Stimulated activated CD4-positive, alpha-beta T cell treated with anti-CD3 and anti-CD28 coated beads, Interleukin-15, amount 100 ng/mL, for 48 hours (primary cell): ENCODE data around the gene ZGPAT.

Experiments used
- DNase-seq, 2 donors: peaks; one replicate each; pipeline ENCODE4 v3.0.0-alpha.2; 2020; ENCODE audit warnings: low read depth in 2 of 2

Gene ZGPAT

DNA sequence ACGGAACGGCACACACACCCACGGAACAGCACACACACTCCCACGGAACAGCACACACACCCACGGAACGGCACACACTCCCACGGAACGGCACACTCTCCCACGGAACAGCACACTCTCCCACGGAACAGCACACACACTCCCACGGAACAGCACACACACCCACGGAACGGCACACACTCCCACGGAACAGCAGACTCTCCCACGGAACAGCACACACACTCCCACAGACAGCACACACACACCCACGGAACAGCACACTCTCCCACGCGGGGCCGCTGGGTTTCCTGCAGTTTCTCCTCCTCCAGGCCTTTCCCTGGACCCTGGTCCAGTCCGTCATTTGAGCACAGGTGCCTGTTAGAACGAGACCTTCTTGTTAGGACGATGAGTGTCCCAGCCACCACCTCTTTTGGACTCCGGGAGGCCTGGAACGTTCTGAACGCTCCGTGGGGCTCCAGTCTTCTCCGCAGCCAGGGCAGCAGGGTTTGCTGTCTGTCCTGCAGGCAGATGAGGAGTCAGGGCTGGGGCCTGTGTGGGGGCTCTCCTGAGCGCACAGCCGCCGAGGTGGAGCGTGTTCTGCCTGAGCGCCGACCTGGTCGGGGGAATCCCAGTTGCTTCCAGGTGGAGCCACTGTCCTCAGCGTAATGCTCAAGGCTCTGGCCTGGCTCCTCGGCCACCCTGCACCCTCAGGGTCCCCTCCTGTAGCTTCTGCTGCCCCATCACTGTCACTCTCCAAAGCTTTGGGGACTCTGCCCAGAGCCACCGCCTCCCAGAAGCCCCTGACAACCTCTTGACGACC lies 29.0 kb upstream of the ZGPAT start:
- no peak for DNase-seq

GRCh38 chr20:63679799-63680305 lies 28.0 kb upstream of the ZGPAT start:
- DNase-seq = no peak

- DNase-seq = no peak
Measured at GRCh38 chr20:63680427-63680826, 27.4 kb upstream of the ZGPAT start.

DNA sequence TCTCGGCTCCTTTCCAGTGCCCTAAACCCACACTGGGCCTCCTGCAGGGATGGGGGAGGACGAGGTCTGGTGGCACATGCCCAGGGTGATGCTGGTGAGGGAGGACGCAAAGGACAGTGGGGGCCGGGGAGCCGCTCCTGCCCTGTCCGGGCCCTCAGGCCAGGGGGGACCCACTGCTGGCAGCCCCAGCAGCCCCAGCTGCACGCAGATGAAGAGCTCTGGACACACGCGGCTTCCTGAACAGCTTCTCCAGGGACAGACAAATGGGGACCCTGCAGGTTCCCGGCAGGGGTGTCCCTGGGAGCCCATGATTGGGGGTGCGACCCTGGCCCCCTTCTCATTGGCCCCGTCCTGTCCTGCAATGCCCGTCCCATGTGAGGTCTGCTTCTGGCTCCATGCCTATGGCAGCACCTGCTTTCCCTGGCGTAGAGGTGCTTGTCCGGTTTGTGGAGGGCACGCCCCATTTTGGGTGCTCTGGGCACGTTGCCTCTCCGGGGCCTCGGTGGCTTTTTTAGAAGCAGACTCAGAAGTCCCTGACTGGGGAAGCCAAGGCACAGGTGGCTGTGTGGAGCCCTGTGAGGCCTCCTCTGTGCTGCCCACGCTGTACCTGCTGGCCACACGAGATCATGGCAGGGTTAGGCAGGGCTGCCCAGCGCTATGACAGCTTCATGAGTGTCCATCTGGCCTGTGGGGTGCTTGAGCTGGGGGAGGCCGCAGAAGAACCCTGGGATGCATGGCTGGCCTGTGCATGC lies 26.8 kb upstream of the ZGPAT start:
- DNase-seq = no peak

- no peak for DNase-seq
Measured at GRCh38 chr20:63681609-63682142, 26.2 kb upstream of the ZGPAT start.

- no peak for DNase-seq
Measured at GRCh38 chr20:63682384-63683139, 25.3 kb upstream of the ZGPAT start.

GRCh38 chr20:63685269-63686026 lies 22.4 kb upstream of the ZGPAT start:
- DNase-seq = no peak

GRCh38 chr20:63686094-63686491 lies 21.7 kb upstream of the ZGPAT start:
- no peak for DNase-seq

- DNase-seq = peak in 1 of 2 donors; percentile 55
Measured at GRCh38 chr20:63686492-63687321, 21.1 kb upstream of the ZGPAT start.

DNA sequence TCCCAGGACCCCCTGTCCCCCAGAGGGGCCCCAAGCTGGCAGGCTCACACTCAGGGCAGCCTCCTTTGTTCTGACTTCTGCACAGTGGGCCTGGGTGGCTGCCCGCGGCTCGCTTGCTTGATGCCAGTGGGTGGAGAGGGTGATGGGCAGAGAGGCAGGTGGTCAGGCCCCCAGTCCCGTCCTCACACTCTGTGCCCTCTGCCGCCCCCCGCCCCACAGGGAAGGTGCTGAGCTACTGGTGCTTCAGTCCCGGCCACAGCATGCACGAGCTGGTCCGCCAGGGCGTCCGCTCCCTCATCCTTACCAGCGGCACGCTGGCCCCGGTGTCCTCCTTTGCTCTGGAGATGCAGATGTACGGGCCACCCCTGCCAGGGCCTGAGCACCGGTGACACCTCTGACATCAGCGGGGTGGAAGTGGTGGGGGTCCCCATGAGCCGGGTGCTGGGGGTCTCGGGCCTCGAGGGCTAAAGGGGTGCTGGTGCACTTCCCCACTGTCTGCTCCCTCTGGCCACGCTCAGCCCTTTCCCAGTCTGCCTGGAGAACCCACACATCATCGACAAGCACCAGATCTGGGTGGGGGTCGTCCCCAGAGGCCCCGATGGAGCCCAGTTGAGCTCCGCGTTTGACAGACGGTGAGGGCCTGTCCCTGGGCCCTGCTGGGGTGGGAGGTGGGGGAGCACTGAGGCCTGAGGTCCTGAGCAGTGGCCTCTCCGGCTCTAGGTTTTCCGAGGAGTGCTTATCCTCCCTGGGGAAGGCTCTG lies 20.2 kb upstream of the ZGPAT start:
- DNase-seq = no peak

DNA sequence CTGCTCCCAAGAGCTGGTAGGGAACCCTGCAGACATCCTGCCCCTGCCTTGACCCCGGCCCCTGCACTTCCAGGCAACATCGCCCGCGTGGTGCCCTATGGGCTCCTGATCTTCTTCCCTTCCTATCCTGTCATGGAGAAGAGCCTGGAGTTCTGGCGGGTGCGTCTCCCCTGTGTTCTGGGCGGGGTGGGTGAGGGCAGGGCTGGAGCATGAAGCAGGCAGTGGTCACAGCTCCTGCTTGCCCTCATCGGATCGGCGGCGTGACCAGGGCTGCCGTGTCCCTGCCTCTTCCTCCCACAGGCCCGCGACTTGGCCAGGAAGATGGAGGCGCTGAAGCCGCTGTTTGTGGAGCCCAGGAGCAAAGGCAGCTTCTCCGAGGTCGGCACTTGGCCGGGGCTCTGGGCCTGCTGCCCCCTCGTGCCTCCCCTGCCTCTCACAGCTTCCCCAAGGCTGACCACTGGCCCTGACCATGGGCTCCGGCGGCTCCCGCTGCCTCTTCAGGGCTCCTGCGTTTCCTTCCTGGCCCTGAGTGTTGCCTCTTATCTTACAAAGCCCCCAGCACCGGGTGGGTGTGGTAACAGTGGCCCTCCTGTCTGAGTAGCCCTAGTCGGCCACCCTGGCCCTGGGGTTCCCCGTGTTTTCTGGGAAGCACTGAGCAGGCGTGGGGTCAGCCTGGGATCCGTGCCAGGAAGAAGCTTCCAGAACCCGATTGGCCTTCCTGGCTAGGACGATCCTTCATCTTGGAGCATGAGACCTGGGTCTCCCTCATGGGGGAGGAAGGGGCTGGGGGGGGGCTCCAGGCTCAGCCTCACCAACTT lies 19.4 kb upstream of the ZGPAT start:
- no peak for DNase-seq

DNA sequence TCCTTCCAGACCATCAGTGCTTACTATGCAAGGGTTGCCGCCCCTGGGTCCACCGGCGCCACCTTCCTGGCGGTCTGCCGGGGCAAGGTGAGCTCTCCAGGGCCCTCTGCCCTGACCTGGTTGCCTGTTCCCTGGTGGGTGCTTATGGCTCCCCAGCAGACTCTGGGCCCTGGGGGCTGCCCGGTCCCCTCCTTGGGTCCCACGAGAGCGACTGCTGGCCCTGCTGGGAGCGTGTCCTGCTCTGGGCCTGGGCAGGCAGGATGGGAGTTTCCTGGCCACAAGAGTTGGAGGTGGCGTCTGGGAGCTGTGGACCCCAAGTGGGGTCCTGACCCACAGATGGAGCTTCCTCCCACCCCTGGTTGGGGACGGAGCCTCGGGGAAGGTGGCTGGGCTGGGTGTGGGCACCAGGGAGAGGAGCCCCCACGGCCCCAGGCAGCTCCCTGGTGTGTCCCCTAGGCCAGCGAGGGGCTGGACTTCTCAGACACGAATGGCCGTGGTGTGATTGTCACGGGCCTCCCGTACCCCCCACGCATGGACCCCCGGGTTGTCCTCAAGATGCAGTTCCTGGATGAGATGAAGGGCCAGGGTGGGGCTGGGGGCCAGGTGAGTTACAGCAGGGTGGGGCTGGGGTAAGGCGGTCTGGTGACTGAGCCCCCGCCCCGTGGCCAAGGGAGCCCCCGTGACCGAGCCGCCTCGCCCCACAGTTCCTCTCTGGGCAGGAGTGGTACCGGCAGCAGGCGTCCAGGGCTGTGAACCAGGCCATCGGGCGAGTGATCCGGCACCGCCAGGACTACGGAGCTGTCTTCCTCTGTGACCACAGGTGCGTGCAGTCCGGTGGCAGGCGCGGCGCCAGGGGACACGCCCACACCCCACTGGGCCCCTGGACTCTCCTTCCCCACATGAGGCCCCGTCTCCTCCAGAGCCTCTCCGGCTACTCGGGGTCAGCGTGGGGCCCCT lies 18.5 kb upstream of the ZGPAT start:
- DNase-seq = no peak

- DNase-seq = no peak
Measured at GRCh38 chr20:63690003-63690897, 17.6 kb upstream of the ZGPAT start.

DNA sequence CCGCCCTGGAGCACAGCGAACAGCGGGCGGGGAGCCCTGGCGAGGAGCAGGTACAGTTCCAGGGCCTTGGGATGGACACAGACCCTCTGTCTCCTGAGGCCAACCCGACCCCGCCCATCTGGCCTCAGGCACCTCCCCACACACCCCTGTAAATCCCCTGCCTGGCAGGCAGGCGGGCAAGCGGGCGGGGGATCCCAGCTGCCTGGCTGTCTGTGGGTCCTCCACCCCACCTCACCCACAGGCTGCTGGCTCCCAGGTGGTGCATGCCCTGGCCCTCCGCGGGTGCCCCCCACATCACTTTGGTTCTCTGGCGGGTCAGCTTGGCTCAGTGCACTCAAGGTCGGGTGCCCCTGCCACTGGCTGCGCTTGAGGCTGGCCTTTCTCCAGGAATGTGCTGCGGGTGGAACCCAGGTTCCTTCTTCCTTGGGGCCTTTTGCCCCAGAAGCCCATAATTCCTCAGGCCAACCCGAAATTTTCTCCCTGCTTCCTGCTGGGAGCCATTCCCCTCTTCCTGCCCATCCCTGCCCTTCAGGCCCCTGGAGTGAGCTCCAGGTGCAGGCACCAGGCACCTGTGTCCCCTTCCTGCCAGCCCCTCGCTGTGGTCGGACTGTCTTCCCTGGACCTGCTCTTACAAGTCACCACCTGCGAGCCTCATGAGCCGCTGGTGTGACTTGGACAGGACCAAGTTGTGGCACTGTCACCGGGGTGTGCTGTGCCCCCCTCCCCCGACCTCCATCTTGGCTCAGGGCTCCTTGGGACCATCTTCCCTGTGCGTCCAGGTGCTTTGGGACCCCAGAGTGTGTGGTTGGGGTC lies 16.7 kb upstream of the ZGPAT start:
- DNase-seq = no peak

DNA sequence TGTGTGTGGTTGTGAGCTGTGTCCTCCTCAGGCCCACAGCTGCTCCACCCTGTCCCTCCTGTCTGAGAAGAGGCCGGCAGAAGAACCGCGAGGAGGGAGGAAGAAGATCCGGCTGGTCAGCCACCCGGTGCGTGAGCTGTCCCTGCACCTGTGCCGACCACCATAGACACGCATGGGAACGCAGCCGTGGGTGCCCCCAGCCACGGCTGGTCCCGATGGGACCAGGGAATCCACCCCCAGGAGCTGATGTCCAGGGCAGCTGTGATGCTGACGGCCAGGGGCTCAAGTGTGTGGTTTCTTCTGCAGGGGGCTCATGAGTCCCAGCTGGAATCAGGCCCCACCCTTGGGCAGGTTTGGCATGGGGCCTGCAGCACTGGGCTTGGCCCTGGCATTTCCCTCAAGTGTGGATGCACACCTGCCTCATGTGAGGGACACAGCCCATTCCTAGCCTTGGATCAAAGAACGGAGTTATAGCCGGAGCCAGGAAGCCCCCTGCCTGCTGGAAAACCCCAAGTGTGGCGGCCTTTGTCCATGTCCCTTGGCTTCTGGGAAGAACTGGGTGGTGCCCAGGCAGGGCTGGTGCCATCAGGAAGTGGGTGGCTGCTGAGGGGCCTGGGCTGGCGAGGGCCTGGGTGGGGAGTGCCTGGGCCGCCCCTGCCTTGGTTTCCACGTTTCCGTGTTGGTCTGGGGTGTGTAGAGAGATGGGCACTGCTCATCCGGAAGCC lies 16.0 kb upstream of the ZGPAT start:
- DNase-seq = no peak
